BLaER1 treated with 17β-estradiol and CSF1 and Interleukin-3, amounts not matched to agents 10 nM and 100 nM (cell line): ENCODE measurements around the gene AIFM2.
"Not testable (repeated sequence)": the region's sequence is repeated elsewhere in the genome, so short reads cannot be mapped to it uniquely, and the experiment has no call there.

Source experiments
- H3K27ac ChIP-seq, 11 experiments: shearing (Covaris generic); formaldehyde crosslinking; 2 replicates each; pipeline ENCODE4 v1.8.1; 2022
- H3K27me3 ChIP-seq, 11 experiments: shearing (Covaris generic); formaldehyde crosslinking; 2 replicates each; pipeline ENCODE4 v1.8.1; 2022
- H3K36me3 ChIP-seq, 11 experiments: shearing (Covaris generic); formaldehyde crosslinking; 2 replicates each; pipeline ENCODE4 v1.8.1; 2022
- H3K4me1 ChIP-seq, 10 experiments: shearing (Covaris generic); formaldehyde crosslinking; 2 replicates each; pipeline ENCODE4 v1.8.1; 2022
- H3K4me2 ChIP-seq, 11 experiments: shearing (Covaris generic); formaldehyde crosslinking; 2 replicates each; pipeline ENCODE4 v1.8.1; 2022
- H3K4me3 ChIP-seq, 10 experiments: shearing (Covaris generic); formaldehyde crosslinking; 2 replicates each; pipeline ENCODE4 v1.8.1; 2022
- H3K9ac ChIP-seq, 11 experiments: shearing (Covaris generic); formaldehyde crosslinking; 2 replicates each; pipeline ENCODE4 v1.8.1; 2022
- H3K9me3 ChIP-seq, 11 experiments: shearing (Covaris generic); formaldehyde crosslinking; replicated peaks in 1 of 11; 2 replicates each; pipeline ENCODE4 v1.8.1; 2022
- H4K20me1 ChIP-seq, 11 experiments: shearing (Covaris generic); formaldehyde crosslinking; 2 replicates each; pipeline ENCODE4 v1.8.1; 2022
- Cebpa-rat ChIP-seq, 11 experiments: shearing (Covaris generic); IDR thresholded peaks; 2 replicates each; pipeline ENCODE4 v1.8.1; 2022

The AIFM2 gene

DNA sequence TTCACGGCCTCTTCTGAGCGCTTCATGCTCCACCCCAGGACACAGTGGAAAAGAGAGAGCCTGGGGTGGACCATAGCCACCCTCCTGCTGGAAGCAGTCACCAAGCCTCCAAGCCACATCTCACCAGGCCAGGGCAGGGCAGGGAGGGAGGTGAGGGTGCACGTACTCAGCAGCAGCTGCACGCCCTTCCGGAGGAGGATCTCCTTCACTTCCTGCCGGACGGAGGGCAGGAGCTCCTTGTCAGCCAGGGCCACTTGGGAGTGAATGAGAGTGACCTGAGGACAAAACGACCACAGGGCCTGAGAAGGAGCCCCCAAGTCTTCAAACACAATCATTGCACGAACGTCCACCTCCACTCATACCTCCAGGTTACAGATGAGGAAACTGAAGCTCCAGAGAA lies 15.0 kb downstream of the AIFM2 start:
- TF ChIP-seq Cebpa-rat (IDR thresholded peaks at IDR 0.05) = no peak
- Histone ChIP-seq H3K27ac (no peak overlapping the region), H3K36me3 (peaks cover 20 to 94% (median 66%) of the 10 kb centered on the region in 11 experiments), H3K4me2 (no peak overlapping the region), H3K4me1 (peaks cover 0 to 20% (median 17%) of the 10 kb centered on the region in 10 experiments; a peak in 16 of 20 replicates), H3K4me3 (no peak overlapping the region), H3K9ac (no peak overlapping the region), H3K27me3 (no peaks in the 10 kb centered on the region), H3K9me3 (no peaks in the 10 kb centered on the region), H4K20me1 (peaks cover 0 to 31% (median 0%) of the 10 kb centered on the region in 11 experiments; a peak in 3 of 22 replicates)

DNA sequence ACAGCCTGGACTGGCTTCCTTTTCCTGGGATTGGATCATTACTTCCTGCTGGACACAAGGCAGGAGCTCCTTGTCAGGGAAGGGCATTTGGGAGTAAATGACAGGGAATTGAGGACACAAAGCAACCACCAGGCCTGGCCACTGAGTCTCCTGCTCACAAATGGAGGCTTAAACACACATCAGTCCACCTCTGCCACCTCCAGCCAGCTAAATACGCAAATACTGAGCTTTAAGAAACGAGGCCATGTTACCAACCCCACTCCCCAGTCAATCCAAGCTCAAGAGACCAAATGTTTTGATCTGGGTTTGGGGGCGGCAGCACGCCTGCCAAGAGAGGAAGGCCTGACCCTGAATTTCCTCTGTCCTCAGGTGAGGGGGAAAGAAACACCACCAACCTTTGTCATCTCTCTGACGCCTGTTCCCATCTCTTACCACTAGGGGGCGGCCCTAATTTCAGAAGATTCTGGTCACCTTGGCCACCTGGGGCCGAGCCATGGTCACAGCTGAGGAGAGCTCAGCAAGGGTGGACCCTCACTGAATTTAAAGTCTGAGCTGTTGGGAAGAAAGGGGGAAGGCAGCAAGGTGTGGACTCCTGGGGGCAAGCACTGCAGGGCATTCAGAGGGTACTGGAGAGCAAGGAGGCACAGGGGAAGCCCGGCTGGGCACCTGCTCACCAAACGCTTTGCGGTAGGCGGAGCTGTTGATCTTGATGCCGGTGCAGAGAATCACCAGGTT lies 16.5 kb downstream of the AIFM2 start:
- H3K4me2 ChIP-seq = no peak overlapping the region
- no peak overlapping the region for H3K9ac ChIP-seq
- no peak for TF ChIP-seq Cebpa-rat (IDR thresholded peaks at IDR 0.05)
- H3K4me3 ChIP-seq = no peak overlapping the region
- H4K20me1 ChIP-seq = peaks cover 0 to 32% (median 0%) of the 10 kb centered on the region in 11 experiments; a peak in 3 of 22 replicates
- H3K27me3 ChIP-seq = no peaks in the 10 kb centered on the region
- peaks cover 32 to 96% (median 74%) of the 10 kb centered on the region in 11 experiments for H3K36me3 ChIP-seq
- H3K9me3 ChIP-seq = no peaks in the 10 kb centered on the region
- H3K27ac ChIP-seq = no peak overlapping the region
- H3K4me1 ChIP-seq = peaks cover 0 to 29% (median 17%) of the 10 kb centered on the region in 10 experiments; a peak in 13 of 20 replicates

DNA sequence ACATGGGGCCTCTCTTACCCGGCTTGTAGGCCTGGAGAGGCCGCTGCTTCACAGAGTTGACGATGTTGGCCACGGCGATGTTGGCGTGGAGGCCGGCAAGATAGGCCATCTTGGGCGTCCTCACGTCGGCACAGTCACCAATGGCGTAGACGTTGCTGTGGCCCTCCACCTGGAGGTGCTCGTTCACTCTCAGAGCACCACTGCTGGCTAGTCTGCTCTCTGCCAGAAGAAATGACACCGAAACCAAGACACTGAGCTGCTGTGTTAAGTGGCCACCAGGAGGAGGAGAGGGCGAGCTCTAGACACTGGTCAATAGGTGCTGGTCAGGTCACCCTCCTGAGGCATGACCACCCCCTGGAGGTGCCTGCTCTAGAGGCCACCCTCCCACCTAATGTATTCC lies 17.7 kb downstream of the AIFM2 start:
- Histone ChIP-seq H4K20me1 (peaks cover 0 to 32% (median 0%) of the 10 kb centered on the region in 11 experiments; a peak in 3 of 22 replicates), H3K4me1 (peaks cover 0 to 29% (median 17%) of the 10 kb centered on the region in 10 experiments; a peak in 13 of 20 replicates), H3K27me3 (no peaks in the 10 kb centered on the region), H3K4me2 (no peak overlapping the region), H3K9ac (no peak overlapping the region), H3K9me3 (no peaks in the 10 kb centered on the region), H3K27ac (no peak overlapping the region), H3K36me3 (peaks cover 42 to 96% (median 77%) of the 10 kb centered on the region in 11 experiments), H3K4me3 (no peak overlapping the region)
- TF ChIP-seq Cebpa-rat (IDR thresholded peaks at IDR 0.05) = no peak

DNA sequence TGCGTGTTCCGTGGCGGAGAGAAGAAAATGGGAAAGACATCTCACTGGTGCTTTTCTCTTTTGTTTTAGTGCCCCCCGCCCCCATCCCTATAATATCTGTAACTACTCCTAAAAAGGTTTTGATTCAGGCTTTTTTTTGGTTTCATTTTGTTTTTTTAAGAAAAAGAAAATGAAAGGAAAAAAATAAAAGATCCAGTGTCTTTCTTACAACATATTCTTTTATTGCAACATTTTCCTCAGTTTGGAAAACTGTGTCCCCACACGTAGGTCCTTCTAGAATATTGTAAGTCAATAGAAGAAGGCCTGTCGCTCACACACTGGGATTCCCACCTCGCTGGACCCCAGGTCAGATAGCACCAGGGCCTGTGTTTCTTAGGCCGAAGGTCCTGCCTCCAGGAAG lies 20.6 kb downstream of the AIFM2 start:
- Histone ChIP-seq H3K4me2 (no peak overlapping the region), H3K4me3 (no peak overlapping the region), H3K4me1 (peaks cover 9 to 45% (median 31%) of the 10 kb centered on the region in 10 experiments; a peak in 19 of 20 replicates), H3K36me3 (peaks cover 59 to 81% (median 67%) of the 10 kb centered on the region in 11 experiments), H3K9ac (no peak overlapping the region), H4K20me1 (peaks cover 0 to 37% (median 0%) of the 10 kb centered on the region in 11 experiments; a peak in 2 of 22 replicates), H3K9me3 (no peaks in the 10 kb centered on the region), H3K27ac (peak overlapping the region in 1 of 11 experiments; percentile 39; a peak in 1 of 22 replicates), H3K27me3 (no peaks in the 10 kb centered on the region)
- no peak for TF ChIP-seq Cebpa-rat (IDR thresholded peaks at IDR 0.05)

DNA sequence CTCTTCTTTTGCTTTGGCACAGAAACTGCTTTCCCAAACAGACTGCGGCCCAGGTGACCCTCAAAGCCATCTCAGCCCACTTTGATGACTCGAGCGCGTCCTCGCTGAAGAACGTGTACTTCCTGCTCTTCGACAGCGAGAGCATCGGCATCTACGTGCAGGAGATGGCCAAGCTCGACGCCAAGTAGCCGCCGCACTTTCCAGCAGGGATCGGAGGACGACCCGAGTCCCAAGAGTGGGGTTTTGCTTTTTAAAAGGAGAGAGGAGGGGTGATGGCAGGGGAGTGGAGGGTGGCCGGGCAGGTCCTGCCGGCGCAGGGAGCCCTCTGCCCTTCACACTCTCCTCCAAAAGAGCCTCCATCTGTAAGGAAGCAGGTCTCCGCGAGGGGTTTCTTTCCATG lies 21.1 kb downstream of the AIFM2 start:
- Histone ChIP-seq H3K27ac (peak overlapping the region in 1 of 11 experiments; percentile 39; a peak in 1 of 22 replicates), H3K9me3 (no peaks in the 10 kb centered on the region), H3K9ac (no peak overlapping the region), H3K4me1 (peaks cover 10 to 51% (median 37%) of the 10 kb centered on the region in 10 experiments; a peak in 19 of 20 replicates), H3K4me2 (no peak overlapping the region), H3K4me3 (no peak overlapping the region), H3K27me3 (no peaks in the 10 kb centered on the region), H3K36me3 (peaks cover 59 to 79% (median 66%) of the 10 kb centered on the region in 11 experiments), H4K20me1 (peaks cover 0 to 31% (median 0%) of the 10 kb centered on the region in 11 experiments; a peak in 2 of 22 replicates)
- no peak for TF ChIP-seq Cebpa-rat (IDR thresholded peaks at IDR 0.05)

DNA sequence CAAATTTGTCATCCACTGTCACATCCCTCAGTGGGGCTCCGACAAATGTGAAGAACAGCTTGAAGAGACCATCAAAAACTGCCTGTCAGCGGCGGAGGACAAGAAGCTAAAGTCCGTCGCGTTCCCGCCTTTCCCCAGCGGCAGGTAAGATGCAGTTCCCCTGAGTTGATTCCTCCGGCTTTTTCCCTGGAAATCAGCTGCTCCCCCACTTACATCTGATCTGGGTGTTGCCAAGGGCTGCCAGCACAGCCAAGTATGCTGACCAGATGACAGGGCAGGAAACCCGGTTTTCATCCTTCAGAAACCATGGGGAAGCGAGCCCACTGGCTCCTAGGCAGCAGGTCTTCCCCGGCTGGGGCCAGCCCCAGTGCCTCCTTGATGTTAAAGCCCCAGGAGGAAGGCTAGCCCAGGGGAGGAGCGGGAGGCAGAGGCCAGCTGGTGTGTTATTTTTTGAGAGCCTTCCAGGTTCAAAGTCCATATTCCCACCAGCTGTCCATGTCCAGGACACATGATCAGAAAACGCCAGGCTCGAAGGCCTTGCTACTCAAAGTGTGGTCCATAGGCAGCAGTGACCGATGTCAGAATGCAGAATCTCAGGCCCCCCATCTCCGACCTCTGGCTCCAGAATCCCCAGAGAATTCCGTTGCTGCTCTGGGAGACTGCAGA lies 23.4 kb downstream of the AIFM2 start:
- H3K9me3 ChIP-seq = no peaks in the 10 kb centered on the region
- peaks cover 10 to 52% (median 38%) of the 10 kb centered on the region in 10 experiments; a peak in 19 of 20 replicates for H3K4me1 ChIP-seq
- no peak overlapping the region for H3K4me2 ChIP-seq
- TF ChIP-seq Cebpa-rat (IDR thresholded peaks at IDR 0.05) = no peak
- no peak overlapping the region for H3K27ac ChIP-seq
- H3K4me3 ChIP-seq = no peak overlapping the region
- peaks cover 0 to 22% (median 0%) of the 10 kb centered on the region in 11 experiments; a peak in 2 of 22 replicates for H4K20me1 ChIP-seq
- H3K9ac ChIP-seq = no peak overlapping the region
- H3K27me3 ChIP-seq = no peaks in the 10 kb centered on the region
- peaks cover 50 to 87% (median 67%) of the 10 kb centered on the region in 11 experiments for H3K36me3 ChIP-seq

DNA sequence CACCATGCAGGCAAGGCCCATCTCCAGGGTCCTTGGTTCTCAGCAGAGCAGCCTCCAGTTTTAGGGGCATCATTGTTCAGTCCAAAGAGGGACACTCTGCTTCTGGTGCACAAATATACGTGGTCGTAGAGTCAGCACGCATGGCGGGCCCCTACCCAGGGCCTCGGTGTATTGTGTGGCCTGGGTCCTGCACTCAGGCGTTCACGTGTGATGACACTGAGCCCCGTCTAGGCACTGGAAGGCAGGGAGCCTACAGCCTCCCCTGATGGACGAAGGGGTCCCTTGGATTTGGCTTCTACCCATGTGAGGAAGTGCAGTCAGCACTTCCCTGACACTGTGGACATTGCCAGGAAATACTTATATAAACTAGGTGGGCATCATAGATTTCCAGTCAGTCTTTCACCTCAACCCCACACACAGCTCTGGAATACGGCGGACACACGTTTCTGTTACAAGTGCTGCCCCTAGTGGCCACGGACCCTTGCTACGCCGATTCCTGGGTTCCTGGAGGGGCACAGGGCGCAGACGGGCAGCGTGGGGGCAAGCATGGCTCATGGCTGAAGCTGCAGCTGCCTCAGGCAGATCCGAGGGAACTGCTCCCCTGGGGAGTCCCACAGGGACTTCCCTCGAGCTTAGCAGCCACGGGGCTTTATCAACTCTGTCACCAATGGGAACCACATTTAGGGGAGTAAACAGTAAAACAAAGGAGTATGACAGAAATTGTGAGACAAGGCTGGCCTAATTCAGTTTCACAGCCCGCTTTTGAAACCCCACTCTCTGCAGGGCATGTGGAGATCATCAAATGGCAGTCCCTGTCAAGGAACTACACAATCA lies 25.4 kb downstream of the AIFM2 start:
- H3K9ac ChIP-seq = no peak overlapping the region

DNA sequence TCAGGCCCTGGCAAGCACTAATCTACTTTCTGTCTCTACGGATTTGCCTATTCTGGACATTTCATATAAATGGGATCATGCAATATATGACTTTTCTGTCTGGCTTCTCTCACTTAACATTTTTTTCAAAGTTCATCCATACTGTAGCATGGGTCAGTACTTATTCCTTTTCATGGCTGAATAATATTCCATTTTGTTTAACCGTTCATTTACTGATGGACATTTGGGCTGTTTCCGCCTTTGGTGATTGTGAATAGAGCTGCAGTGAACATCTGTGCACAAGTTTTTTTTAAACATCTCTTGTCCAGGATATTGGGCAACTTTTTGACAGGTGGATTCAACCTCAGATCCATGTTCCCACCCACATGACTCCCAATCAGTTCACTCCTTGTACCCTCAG lies 31.0 kb downstream of the AIFM2 start:
- no peaks in the 10 kb centered on the region for H4K20me1 ChIP-seq
- peaks cover 47 to 95% (median 79%) of the 10 kb centered on the region in 11 experiments for H3K36me3 ChIP-seq
- no peak overlapping the region for H3K27ac ChIP-seq
- no peak overlapping the region for H3K9ac ChIP-seq
- H3K9me3 ChIP-seq = no peaks in the 10 kb centered on the region
- no peak for TF ChIP-seq Cebpa-rat (IDR thresholded peaks at IDR 0.05)
- H3K4me2 ChIP-seq = no peak overlapping the region
- H3K27me3 ChIP-seq = no peaks in the 10 kb centered on the region
- H3K4me3 ChIP-seq = no peak overlapping the region
- peaks cover 0 to 4% (median 2%) of the 10 kb centered on the region in 10 experiments; a peak in 9 of 20 replicates for H3K4me1 ChIP-seq

More for the DNA sequence above, 25.4 kb downstream of the AIFM2 start:
- TF ChIP-seq Cebpa-rat (IDR thresholded peaks at IDR 0.05) = no peak
- H3K9me3 ChIP-seq = no peaks in the 10 kb centered on the region
- H4K20me1 ChIP-seq = peaks cover 0 to 14% (median 0%) of the 10 kb centered on the region in 11 experiments; a peak in 1 of 22 replicates
- H3K4me2 ChIP-seq = peak overlapping the region in 10 of 11 experiments; percentile 9 to 68 (median 52); a peak in 19 of 22 replicates
- H3K27me3 ChIP-seq = no peaks in the 10 kb centered on the region
- peaks cover 31 to 87% (median 63%) of the 10 kb centered on the region in 11 experiments for H3K36me3 ChIP-seq
- H3K4me3 ChIP-seq = no peak overlapping the region
- H3K27ac ChIP-seq = peak overlapping the region in 5 of 11 experiments; percentile 1 to 32 (median 23); a peak in 9 of 22 replicates
- H3K4me1 ChIP-seq = peaks cover 10 to 32% (median 20%) of the 10 kb centered on the region in 10 experiments; a peak in 19 of 20 replicates

DNA sequence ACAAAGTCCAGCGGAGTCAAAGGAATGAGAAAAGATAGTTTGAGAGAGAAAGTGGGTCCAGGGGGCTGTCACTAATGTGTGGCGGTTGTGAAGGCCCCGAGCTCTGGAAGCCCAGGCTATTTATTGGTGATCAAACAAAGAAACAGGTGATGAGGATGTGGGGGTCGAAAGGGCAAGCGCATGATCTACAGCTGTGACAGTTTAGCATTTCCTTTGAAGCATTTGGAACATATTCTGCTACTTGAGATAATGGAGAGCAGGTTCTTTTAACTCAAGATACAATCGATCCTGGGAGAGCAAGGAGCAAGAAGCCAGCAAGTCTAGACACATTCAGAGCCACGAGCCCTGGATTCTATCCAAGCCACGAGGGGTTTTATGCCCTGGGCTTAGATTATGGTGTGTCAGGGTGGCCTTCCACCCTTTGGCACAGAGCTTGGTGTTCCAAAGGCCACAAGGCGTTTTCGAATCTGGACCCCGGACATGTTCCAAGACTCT lies 31.5 kb downstream of the AIFM2 start:
- not testable (repeated sequence) for H3K9me3 ChIP-seq, H3K27me3 ChIP-seq, H3K27ac ChIP-seq, H3K9ac ChIP-seq, H3K4me2 ChIP-seq, H4K20me1 ChIP-seq, H3K4me3 ChIP-seq, H3K4me1 ChIP-seq
- peaks cover 53 to 97% (median 84%) of the 10 kb centered on the region in 11 experiments for H3K36me3 ChIP-seq
